Adrenal gland (tissue), 5 donors: ENCODE results near the gene KIAA0040.

Experiments
- POLR2A ChIP-seq, 2 donors: fragments of 450-650 bp; IDR thresholded peaks; one replicate each; pipeline ENCODE4 v1.6.1; 2017; ENCODE audit warnings: antibody characterized with exemption in 2 of 2, mild to moderate bottlenecking in 2 of 2, moderate library complexity in 1 of 2
- TF ChIP-seq, protein P1 (sequence below), 6 experiments: fragments of 450-650 bp in 4 of 6; fragments of 200-600 bp in 2 of 6; sonication (generic) in 1 of 6; IDR thresholded peaks; 1 replicate in 5 of 6; 2 replicates in 1 of 6; pipeline versions ENCODE4 v1.5.1 to v1.8.0; 2016 to 2021; ENCODE audit warnings: antibody characterized with exemption in 6 of 6, mild to moderate bottlenecking in 2 of 6, moderate library complexity in 1 of 6
- donor health status: DM: no; HTN: no; CAD: no.

- TF ChIP-seq, protein P1, sequence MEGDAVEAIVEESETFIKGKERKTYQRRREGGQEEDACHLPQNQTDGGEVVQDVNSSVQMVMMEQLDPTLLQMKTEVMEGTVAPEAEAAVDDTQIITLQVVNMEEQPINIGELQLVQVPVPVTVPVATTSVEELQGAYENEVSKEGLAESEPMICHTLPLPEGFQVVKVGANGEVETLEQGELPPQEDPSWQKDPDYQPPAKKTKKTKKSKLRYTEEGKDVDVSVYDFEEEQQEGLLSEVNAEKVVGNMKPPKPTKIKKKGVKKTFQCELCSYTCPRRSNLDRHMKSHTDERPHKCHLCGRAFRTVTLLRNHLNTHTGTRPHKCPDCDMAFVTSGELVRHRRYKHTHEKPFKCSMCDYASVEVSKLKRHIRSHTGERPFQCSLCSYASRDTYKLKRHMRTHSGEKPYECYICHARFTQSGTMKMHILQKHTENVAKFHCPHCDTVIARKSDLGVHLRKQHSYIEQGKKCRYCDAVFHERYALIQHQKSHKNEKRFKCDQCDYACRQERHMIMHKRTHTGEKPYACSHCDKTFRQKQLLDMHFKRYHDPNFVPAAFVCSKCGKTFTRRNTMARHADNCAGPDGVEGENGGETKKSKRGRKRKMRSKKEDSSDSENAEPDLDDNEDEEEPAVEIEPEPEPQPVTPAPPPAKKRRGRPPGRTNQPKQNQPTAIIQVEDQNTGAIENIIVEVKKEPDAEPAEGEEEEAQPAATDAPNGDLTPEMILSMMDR (IDR thresholded peaks at IDR 0.05), result no peak
- no peak for TF ChIP-seq POLR2A (IDR thresholded peaks at IDR 0.05)
Observed at GRCh38 chr1:175206687-175207086, 14.1 kb upstream of the KIAA0040 start.
